ENCODE data around the gene TEX54.

DNA sequence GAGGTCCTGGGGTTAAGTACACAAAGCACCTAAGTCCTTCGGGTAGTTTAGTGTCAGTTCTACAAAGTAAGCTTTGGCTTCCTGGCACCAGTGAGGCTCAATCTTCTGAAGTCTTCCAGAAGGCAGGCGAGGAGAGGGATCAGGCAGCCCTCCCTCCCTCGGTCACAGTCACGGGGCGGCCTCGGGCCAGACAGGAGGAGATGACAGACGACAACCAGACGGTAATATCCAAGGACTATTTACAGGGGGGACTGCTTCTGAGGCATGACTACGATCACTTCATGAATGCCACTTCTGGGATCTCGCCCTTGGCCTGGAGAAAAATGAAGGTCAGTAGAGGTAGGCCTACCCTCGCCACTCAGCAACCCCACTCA lies 40.5 kb downstream of the TEX54 start:
- TF ChIP-seq, protein P1, sequence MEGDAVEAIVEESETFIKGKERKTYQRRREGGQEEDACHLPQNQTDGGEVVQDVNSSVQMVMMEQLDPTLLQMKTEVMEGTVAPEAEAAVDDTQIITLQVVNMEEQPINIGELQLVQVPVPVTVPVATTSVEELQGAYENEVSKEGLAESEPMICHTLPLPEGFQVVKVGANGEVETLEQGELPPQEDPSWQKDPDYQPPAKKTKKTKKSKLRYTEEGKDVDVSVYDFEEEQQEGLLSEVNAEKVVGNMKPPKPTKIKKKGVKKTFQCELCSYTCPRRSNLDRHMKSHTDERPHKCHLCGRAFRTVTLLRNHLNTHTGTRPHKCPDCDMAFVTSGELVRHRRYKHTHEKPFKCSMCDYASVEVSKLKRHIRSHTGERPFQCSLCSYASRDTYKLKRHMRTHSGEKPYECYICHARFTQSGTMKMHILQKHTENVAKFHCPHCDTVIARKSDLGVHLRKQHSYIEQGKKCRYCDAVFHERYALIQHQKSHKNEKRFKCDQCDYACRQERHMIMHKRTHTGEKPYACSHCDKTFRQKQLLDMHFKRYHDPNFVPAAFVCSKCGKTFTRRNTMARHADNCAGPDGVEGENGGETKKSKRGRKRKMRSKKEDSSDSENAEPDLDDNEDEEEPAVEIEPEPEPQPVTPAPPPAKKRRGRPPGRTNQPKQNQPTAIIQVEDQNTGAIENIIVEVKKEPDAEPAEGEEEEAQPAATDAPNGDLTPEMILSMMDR (optimal IDR thresholded peaks at IDR 0.05 in 1 of 3, IDR thresholded peaks at IDR 0.05 in 1 of 3, conservative IDR thresholded peaks at IDR 0.05 in 1 of 3; ENCODE audit: extremely low read depth in 1 of 3, insufficient read depth in 2 of 3, low read length in 3 of 3), result no peak
- no peak for TF ChIP-seq EZH2 (IDR thresholded peaks at IDR 0.05; ENCODE audit: low read length)
